HEK293 (cell line): Measurements from ENCODE around the gene NUCB2.

Experiments
- CTCF ChIA-PET: fragments of 350-600 bp; formaldehyde crosslinking; extraction: SDS; loops from one replicate; lab custom pipeline; 2021; ENCODE audit warnings: antibody characterized with exemption; lab: Yijun Ruan, JAX
- POLR2A ChIA-PET: fragments of 300-600 bp; formaldehyde crosslinking; extraction: SDS; loops from one replicate; lab custom pipeline; 2020; ENCODE audit warnings: antibody characterized with exemption, inconsistent platforms; lab: Yijun Ruan, JAX
- H3K27ac ChIP-seq: fragments of 200-500 bp; sonication (Bioruptor generic); 2 replicates; pipeline ENCODE4 v1.5.1; 2014; ENCODE audit warnings: low read depth, low read length, control low read depth, inconsistent platforms; ENCODE audit errors: extremely low read depth
- H3K36me3 ChIP-seq, 2 experiments: fragments of 200-500 bp in 1 of 2; sonication (Bioruptor generic) in 1 of 2; 1 replicate in 1 of 2; 2 replicates in 1 of 2; pipeline ENCODE4 v1.5.1; 2014 to 2017; ENCODE audit warnings: inconsistent platforms in 2 of 2, low read length in 2 of 2; ENCODE audit not compliant: control insufficient read depth in 2 of 2, insufficient read depth in 1 of 2
- H3K4me1 ChIP-seq: fragments of 200-500 bp; sonication (Bioruptor generic); 2 replicates; pipeline ENCODE4 v1.5.1; 2014; ENCODE audit warnings: mild to moderate bottlenecking, low read length, inconsistent platforms; ENCODE audit not compliant: control insufficient read depth, insufficient read depth
- H3K4me3 ChIP-seq: 2 replicates; pipeline ENCODE4 v1.5.1; 2011; ENCODE audit warnings: low read depth, mild to moderate bottlenecking, control low read depth, low read length, moderate library complexity
- H3K9me3 ChIP-seq: fragments of 200-500 bp; sonication (Bioruptor generic); 2 replicates; pipeline ENCODE4 v1.5.1; 2014; ENCODE audit warnings: low read depth, low read length, inconsistent platforms; ENCODE audit not compliant: control insufficient read depth, insufficient read depth
- BCL11A ChIP-seq: fragments of 450-650 bp; formaldehyde crosslinking; IDR thresholded peaks from 2 replicates; pipeline ENCODE4 v1.5.1; 2016; ENCODE audit warnings: low read depth, missing biosample characterization, missing genetic modification characterization
- MYNN ChIP-seq: fragments of 450-650 bp; formaldehyde crosslinking; IDR thresholded peaks from 2 replicates; pipeline ENCODE4 v1.5.1; 2016; ENCODE audit warnings: missing biosample characterization, missing genetic modification characterization, borderline replicate concordance
- OVOL3 ChIP-seq: fragments of 450-650 bp; formaldehyde crosslinking; IDR thresholded peaks from 2 replicates; pipeline ENCODE4 v1.5.1; 2016; ENCODE audit warnings: missing biosample characterization, missing genetic modification characterization
- RBAK ChIP-seq: fragments of 450-650 bp; formaldehyde crosslinking; IDR thresholded peaks from 2 replicates; pipeline ENCODE4 v1.5.1; 2016; ENCODE audit warnings: missing biosample characterization, missing genetic modification characterization
- TRIM28 ChIP-seq: IDR thresholded peaks from 2 replicates; pipeline ENCODE4 v1.6.1; 2011; ENCODE audit warnings: low read length, control low read depth, borderline replicate concordance
- WT1 ChIP-seq: fragments of 450-650 bp; formaldehyde crosslinking; IDR thresholded peaks from 2 replicates; pipeline ENCODE4 v1.5.1; 2016; ENCODE audit warnings: missing biosample characterization, missing genetic modification characterization
- ZBTB48 ChIP-seq: fragments of 450-650 bp; formaldehyde crosslinking; IDR thresholded peaks from 2 replicates; pipeline ENCODE4 v1.5.1; 2016; ENCODE audit warnings: missing biosample characterization, missing genetic modification characterization
- ZIC2 ChIP-seq: fragments of 450-650 bp; formaldehyde crosslinking; IDR thresholded peaks from 2 replicates; pipeline ENCODE4 v1.5.1; 2016; ENCODE audit warnings: missing biosample characterization, missing genetic modification characterization
- ZNF140 ChIP-seq: fragments of 450-650 bp; formaldehyde crosslinking; IDR thresholded peaks from 2 replicates; pipeline ENCODE4 v1.5.1; 2016; ENCODE audit warnings: missing biosample characterization, missing genetic modification characterization
- ZNF350 ChIP-seq: fragments of 450-650 bp; formaldehyde crosslinking; IDR thresholded peaks from 2 replicates; pipeline ENCODE4 v1.5.0; 2017; ENCODE audit warnings: missing biosample characterization, mild to moderate bottlenecking, missing genetic modification characterization
- ZNF398 ChIP-seq: fragments of 450-650 bp; formaldehyde crosslinking; IDR thresholded peaks from 2 replicates; pipeline ENCODE4 v1.5.1; 2017; ENCODE audit warnings: missing biosample characterization, missing genetic modification characterization
- ZNF404 ChIP-seq: fragments of 450-650 bp; formaldehyde crosslinking; IDR thresholded peaks from 2 replicates; pipeline ENCODE4 v1.5.1; 2017; ENCODE audit warnings: missing biosample characterization, missing genetic modification characterization
- ZNF416 ChIP-seq: fragments of 450-650 bp; formaldehyde crosslinking; IDR thresholded peaks from 2 replicates; pipeline ENCODE4 v1.5.1; 2016; ENCODE audit warnings: missing biosample characterization, missing genetic modification characterization
- ZNF426 ChIP-seq: fragments of 450-650 bp; formaldehyde crosslinking; IDR thresholded peaks from 2 replicates; pipeline ENCODE4 v1.5.1; 2017; ENCODE audit warnings: missing biosample characterization, missing genetic modification characterization, mild to moderate bottlenecking, inconsistent platforms, moderate library complexity
- ZNF510 ChIP-seq: fragments of 450-650 bp; formaldehyde crosslinking; IDR thresholded peaks from 2 replicates; pipeline ENCODE4 v1.5.1; 2018; ENCODE audit warnings: mild to moderate bottlenecking, missing genetic modification characterization, missing biosample characterization; ENCODE audit not compliant: insufficient replicate concordance
- ZNF549 ChIP-seq: fragments of 450-650 bp; IDR thresholded peaks from 2 replicates; pipeline ENCODE4 v1.5.1; 2018; ENCODE audit warnings: missing biosample characterization, missing genetic modification characterization, mild to moderate bottlenecking, inconsistent platforms, moderate library complexity
- ZNF555 ChIP-seq: fragments of 450-650 bp; formaldehyde crosslinking; conservative IDR thresholded peaks from 2 replicates; pipeline ENCODE4 v1.5.1; 2017; ENCODE audit warnings: missing biosample characterization, mild to moderate bottlenecking, missing genetic modification characterization, inconsistent platforms
- ZNF571 ChIP-seq: fragments of 450-650 bp; formaldehyde crosslinking; IDR thresholded peaks from 2 replicates; pipeline ENCODE4 v1.5.0; 2017; ENCODE audit warnings: missing biosample characterization, missing genetic modification characterization
- ZNF623 ChIP-seq: fragments of 450-650 bp; formaldehyde crosslinking; IDR thresholded peaks from 2 replicates; pipeline ENCODE4 v1.5.1; 2016; ENCODE audit warnings: missing biosample characterization, missing genetic modification characterization
- ZNF658 ChIP-seq: fragments of 450-650 bp; formaldehyde crosslinking; IDR thresholded peaks from 2 replicates; pipeline ENCODE4; 2016; ENCODE audit warnings: missing biosample characterization, missing genetic modification characterization
- ZNF704 ChIP-seq: fragments of 450-650 bp; formaldehyde crosslinking; IDR thresholded peaks from 2 replicates; pipeline ENCODE4 v1.5.1; 2016; ENCODE audit warnings: missing biosample characterization, missing genetic modification characterization
- ZNF792 ChIP-seq: fragments of 450-650 bp; formaldehyde crosslinking; IDR thresholded peaks from 2 replicates; pipeline ENCODE4 v1.5.1; 2016; ENCODE audit warnings: missing biosample characterization, missing genetic modification characterization
- TF ChIP-seq, protein P1 (sequence below): IDR thresholded peaks from 2 replicates; pipeline ENCODE4 v1.6.1; 2011; ENCODE audit warnings: mild to moderate bottlenecking, low read depth, low read length, borderline replicate concordance
- TF ChIP-seq, protein P2 (sequence below): fragments of 450-650 bp; formaldehyde crosslinking; IDR thresholded peaks from 2 replicates; pipeline ENCODE4 v1.5.1; 2017; ENCODE audit warnings: missing biosample characterization, mild to moderate bottlenecking, missing genetic modification characterization, moderate library complexity
- TF ChIP-seq, protein P3 (sequence below): fragments of 450-650 bp; formaldehyde crosslinking; IDR thresholded peaks from 2 replicates; pipeline ENCODE4 v1.5.1; 2016; ENCODE audit warnings: missing biosample characterization, missing genetic modification characterization
- TF ChIP-seq, protein P4 (sequence below): fragments of 450-650 bp; formaldehyde crosslinking; IDR thresholded peaks from 2 replicates; pipeline ENCODE4 v1.5.1; 2016; ENCODE audit warnings: missing biosample characterization, missing genetic modification characterization
- TF ChIP-seq, protein P5 (sequence below): fragments of 450-650 bp; formaldehyde crosslinking; IDR thresholded peaks from 2 replicates; pipeline ENCODE4 v1.5.1; 2017; ENCODE audit warnings: missing biosample characterization, missing genetic modification characterization

The NUCB2 gene

GRCh38 chr11:17276236-17277023 is at the start of gene NUCB2:
TSS of gene NUCB2 (plus strand) at chr11:17276739. CDS start at chr11:17295324, 18,585 bp downstream.
- H3K4me3 ChIP-seq = peak within 1 kb of the TSS; percentile 93
- H3K9me3 ChIP-seq = no peaks in the 10 kb centered on the region
- no peaks in the 10 kb centered on the region for H3K4me1 ChIP-seq
- H3K27ac ChIP-seq = peak within 1 kb of the TSS; percentile 42; the same call in 1 of the 2 replicates
- ChIA-PET CTCF (interaction anchor here (0.7 to 2.5 kb wide), 3 partner anchors 26 to 456 kb away, joined by 3 to 8 read pairs (median 5); no protein-coding TSS in a partner anchor), POLR2A (interaction anchor here (0.6 to 2.7 kb wide), 10 partner anchors 9 to 199 kb away, joined by 3 to 12 read pairs (median 4); partner anchors contain the start of genes PIK3C2A and RPS13)
- no peaks in the 10 kb centered on the region for H3K36me3 ChIP-seq
- TF ChIP-seq ZNF792 (tag by site-specific recombination) = peak; percentile 85; the same call in 1 of the 2 replicates
- no peak for TF ChIP-seq ZNF140 (tag by site-specific recombination)
- TF ChIP-seq ZNF350 (tag by site-specific recombination) = no peak
- no peak for TF ChIP-seq ZNF658
- peak; percentile 59; the same call in 1 of the 2 replicates for TF ChIP-seq ZBTB48 (tag by site-specific recombination)
- TF ChIP-seq ZNF623 (tag by site-specific recombination) = no peak
- no peak for TF ChIP-seq ZNF510 (tag by site-specific recombination)
- TF ChIP-seq, protein P1, sequence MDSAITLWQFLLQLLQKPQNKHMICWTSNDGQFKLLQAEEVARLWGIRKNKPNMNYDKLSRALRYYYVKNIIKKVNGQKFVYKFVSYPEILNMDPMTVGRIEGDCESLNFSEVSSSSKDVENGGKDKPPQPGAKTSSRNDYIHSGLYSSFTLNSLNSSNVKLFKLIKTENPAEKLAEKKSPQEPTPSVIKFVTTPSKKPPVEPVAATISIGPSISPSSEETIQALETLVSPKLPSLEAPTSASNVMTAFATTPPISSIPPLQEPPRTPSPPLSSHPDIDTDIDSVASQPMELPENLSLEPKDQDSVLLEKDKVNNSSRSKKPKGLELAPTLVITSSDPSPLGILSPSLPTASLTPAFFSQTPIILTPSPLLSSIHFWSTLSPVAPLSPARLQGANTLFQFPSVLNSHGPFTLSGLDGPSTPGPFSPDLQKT = no peak
- TF ChIP-seq, protein P2, sequence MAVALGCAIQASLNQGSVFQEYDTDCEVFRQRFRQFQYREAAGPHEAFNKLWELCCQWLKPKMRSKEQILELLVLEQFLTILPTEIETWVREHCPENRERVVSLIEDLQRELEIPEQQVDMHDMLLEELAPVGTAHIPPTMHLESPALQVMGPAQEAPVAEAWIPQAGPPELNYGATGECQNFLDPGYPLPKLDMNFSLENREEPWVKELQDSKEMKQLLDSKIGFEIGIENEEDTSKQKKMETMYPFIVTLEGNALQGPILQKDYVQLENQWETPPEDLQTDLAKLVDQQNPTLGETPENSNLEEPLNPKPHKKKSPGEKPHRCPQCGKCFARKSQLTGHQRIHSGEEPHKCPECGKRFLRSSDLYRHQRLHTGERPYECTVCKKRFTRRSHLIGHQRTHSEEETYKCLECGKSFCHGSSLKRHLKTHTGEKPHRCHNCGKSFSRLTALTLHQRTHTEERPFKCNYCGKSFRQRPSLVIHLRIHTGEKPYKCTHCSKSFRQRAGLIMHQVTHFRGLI (tag by site-specific recombination) = no peak
- no peak for TF ChIP-seq ZNF404 (tag by site-specific recombination)
- TF ChIP-seq, protein P3, sequence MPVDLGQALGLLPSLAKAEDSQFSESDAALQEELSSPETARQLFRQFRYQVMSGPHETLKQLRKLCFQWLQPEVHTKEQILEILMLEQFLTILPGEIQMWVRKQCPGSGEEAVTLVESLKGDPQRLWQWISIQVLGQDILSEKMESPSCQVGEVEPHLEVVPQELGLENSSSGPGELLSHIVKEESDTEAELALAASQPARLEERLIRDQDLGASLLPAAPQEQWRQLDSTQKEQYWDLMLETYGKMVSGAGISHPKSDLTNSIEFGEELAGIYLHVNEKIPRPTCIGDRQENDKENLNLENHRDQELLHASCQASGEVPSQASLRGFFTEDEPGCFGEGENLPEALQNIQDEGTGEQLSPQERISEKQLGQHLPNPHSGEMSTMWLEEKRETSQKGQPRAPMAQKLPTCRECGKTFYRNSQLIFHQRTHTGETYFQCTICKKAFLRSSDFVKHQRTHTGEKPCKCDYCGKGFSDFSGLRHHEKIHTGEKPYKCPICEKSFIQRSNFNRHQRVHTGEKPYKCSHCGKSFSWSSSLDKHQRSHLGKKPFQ (tag by site-specific recombination) = no peak; the same call in 1 of the 2 replicates
- TF ChIP-seq ZNF549 (tag by site-specific recombination) = no peak
- TF ChIP-seq OVOL3 (tag by site-specific recombination) = peak; percentile 50; the same call in 1 of the 2 replicates
- TF ChIP-seq ZNF398 (tag by site-specific recombination) = no peak; the same call in 1 of the 2 replicates
- TF ChIP-seq, protein P4, sequence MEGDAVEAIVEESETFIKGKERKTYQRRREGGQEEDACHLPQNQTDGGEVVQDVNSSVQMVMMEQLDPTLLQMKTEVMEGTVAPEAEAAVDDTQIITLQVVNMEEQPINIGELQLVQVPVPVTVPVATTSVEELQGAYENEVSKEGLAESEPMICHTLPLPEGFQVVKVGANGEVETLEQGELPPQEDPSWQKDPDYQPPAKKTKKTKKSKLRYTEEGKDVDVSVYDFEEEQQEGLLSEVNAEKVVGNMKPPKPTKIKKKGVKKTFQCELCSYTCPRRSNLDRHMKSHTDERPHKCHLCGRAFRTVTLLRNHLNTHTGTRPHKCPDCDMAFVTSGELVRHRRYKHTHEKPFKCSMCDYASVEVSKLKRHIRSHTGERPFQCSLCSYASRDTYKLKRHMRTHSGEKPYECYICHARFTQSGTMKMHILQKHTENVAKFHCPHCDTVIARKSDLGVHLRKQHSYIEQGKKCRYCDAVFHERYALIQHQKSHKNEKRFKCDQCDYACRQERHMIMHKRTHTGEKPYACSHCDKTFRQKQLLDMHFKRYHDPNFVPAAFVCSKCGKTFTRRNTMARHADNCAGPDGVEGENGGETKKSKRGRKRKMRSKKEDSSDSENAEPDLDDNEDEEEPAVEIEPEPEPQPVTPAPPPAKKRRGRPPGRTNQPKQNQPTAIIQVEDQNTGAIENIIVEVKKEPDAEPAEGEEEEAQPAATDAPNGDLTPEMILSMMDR (tag by site-specific recombination) = no peak
- TF ChIP-seq MYNN (tag by site-specific recombination) = no peak
- no peak for TF ChIP-seq ZNF426 (tag by site-specific recombination)
- no peak for TF ChIP-seq ZNF571 (tag by site-specific recombination)
- TF ChIP-seq, protein P5, sequence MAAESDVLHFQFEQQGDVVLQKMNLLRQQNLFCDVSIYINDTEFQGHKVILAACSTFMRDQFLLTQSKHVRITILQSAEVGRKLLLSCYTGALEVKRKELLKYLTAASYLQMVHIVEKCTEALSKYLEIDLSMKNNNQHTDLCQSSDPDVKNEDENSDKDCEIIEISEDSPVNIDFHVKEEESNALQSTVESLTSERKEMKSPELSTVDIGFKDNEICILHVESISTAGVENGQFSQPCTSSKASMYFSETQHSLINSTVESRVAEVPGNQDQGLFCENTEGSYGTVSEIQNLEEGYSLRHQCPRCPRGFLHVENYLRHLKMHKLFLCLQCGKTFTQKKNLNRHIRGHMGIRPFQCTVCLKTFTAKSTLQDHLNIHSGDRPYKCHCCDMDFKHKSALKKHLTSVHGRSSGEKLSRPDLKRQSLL (tag by site-specific recombination) = peak; percentile 91
- TF ChIP-seq TRIM28 = no peak
- TF ChIP-seq WT1 (tag by site-specific recombination) = no peak
- TF ChIP-seq ZNF555 (tag by site-specific recombination) = no peak
- TF ChIP-seq BCL11A (tag by site-specific recombination) = peak; percentile 44; the same call in 1 of the 2 replicates
- TF ChIP-seq ZNF704 (tag by site-specific recombination) = no peak
- peak; percentile 75; the same call in 1 of the 2 replicates for TF ChIP-seq ZIC2 (tag by site-specific recombination)
- TF ChIP-seq ZNF416 (tag by site-specific recombination) = no peak
- no peak for TF ChIP-seq RBAK (tag by site-specific recombination)
